GM12873 (cell line): ENCODE results near the gene DLGAP1.

Experiments used
- CTCF ChIP-seq: IDR thresholded peaks from 2 replicates; pipeline ENCODE4 v1.5.1; 2012; ENCODE audit warnings: low read depth, mild to moderate bottlenecking, moderate library complexity, low read length, control low read depth; ENCODE audit not compliant: insufficient read depth; ENCODE audit errors: missing control alignments

Gene DLGAP1

GRCh38 chr18:3452750-3453539, 1002.2 kb downstream of the DLGAP1 start:
- TF ChIP-seq CTCF = no peak

GRCh38 chr18:3451989-3452749, 1002.9 kb downstream of the DLGAP1 start:
- no peak for TF ChIP-seq CTCF

- TF ChIP-seq CTCF = no peak
These were observed 1003.7 kb downstream of the DLGAP1 start for GRCh38 chr18:3451183-3451988.

GRCh38 chr18:3450799-3451182, 1004.3 kb downstream of the DLGAP1 start:
- TF ChIP-seq CTCF = no peak

GRCh38 chr18:3450012-3450798, 1004.9 kb downstream of the DLGAP1 start, which contains the start of gene TGIF1:
TGIF1 (plus strand) TSS chr18:3450172; CDS start chr18:3450490, 318 bp downstream.
- no peak for TF ChIP-seq CTCF

GRCh38 chr18:3449512-3450011, 1005.5 kb downstream of the DLGAP1 start:
- no peak for TF ChIP-seq CTCF
